Measurements from ENCODE around the gene CAST.

CAST gene

GRCh38 chr5:96750110-96750822 is 88.1 kb downstream of the CAST start:
- no peak for DNase-seq

DNA sequence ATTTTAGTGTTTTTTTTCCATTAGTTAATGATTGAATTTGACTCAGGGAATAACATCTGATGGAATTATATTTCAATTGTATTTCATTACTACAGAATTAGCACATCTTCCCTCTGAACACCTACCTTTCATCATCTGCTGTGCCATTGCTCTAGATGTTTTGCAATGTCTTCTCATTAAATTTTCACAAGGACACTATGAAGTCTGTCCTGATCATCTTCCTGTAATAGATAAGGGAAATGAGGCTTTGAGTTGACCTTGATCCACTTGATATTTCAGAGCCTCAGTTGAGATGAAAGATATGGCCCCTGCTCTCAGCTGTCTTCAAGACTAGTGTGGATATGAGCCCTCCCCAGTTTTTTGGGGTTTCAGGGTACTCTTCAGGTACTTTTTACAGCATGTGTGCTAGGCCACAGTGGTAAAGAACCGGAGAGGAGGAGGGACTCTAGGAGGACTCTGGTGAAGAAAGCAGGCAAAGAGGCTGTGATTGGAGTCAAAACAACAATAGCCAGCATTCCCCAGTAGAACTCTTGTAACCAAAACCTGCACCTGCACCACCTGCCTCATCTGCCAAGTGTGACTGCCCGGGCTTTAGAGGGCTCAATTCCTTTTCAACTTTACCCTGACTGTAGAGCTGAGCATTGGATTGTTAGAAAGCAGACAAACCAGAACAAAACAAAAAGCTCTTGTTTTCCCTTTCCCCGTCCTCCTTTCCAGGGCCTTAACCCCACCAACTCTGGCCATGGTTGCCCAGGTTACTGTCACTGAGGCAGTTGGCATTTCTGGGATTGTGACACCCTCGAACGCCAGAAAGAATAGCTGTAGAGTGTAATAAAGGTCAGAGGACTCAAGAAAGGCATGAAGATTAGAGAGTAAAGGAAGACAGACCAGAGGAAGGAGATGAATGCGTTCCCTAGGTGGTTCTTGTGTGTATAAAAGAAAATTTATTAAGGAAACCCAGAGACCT is 89.3 kb downstream of the CAST start:
- no peak for DNase-seq

DNA sequence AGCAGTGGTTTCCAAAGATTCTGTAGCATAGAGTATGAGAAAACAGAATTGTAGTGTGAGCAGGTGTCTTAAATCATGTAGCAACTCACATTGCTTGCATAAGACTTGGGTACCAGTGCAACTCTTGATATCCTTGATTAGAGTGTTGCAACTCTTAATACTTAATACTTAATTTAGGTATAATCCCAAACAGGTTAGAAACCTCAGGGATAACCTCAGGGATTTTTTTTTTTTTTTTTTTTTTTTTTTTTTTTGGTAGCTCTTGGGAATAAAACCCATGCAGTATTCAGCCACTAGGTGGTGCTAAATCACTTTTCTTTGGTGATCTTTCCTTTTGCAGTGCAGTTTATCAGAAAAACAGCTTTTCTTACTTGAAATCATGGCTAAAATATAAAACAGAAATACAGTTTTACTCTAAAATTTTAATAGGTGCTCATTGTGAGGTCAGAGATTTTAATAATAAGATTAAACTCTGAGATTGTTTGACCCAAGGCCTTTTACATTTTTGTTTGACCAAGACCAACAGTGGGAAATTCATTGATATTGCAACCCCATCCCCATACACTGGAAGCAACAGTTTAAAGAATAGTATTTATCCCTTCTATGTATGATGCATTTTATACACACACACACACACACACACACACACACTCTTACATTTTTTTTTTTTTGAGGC is 90.3 kb downstream of the CAST start:
- DNase-seq: peak; percentile 44

DNA sequence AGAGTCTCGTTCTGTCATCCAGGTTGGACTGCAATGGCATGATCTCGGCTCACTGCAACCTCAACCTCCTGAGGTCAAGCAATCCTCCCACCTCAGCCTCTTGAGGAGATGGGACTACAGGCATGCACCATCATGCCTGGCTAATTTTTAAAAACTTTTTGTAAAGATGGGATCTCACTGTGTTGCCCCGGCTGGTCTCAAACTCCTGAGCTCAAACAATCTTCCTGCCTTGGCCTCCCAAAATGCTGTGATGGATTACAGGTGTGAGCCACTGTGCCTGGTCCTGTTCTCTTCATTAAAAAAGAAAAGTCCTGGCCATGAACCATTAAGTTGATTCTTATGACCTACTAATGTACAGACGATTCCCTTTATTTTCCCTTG is 90.8 kb downstream of the CAST start:
- DNase-seq: no peak

DNA sequence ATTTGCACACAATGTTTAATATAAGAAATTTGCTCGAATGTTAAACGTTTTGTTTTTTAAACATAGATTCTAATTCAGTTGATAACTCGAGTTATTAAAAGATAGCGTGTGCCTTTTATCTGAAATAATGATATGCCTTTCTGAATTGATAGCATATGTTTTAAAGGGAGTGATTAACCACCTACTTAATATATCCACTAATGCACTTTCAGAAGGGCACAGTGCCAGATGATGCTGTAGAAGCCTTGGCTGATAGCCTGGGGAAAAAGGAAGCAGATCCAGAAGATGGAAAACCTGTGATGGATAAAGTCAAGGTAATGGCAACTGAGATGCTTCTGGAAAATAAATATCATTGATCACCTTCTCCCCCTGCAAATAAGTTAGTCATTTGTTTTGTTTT is 91.7 kb downstream of the CAST start:
- DNase-seq: no peak

GRCh38 chr5:96755851-96756250 is 93.7 kb downstream of the CAST start:
- DNase-seq: no peak

GRCh38 chr5:96756985-96757384 is 94.8 kb downstream of the CAST start:
- no peak for DNase-seq

DNA sequence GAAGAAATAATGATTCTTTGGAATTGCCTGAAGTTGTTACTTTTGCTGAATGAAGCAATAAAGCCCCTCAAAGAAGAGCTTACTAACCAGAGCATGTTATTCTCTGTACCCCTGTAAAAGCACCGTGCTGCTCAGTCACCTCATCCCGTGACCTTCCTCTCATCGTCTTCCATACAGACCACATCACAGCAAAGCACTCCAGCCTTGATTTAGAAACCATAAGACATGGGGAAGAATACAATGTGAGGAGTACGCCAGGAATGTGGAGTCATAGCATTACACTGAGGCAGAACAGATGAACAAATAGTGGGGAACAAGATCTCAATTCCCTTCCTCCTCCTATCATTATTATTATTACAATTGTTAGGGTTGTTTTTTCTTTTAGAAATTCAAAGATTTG is 96.4 kb downstream of the CAST start:
- no peak for DNase-seq

DNA sequence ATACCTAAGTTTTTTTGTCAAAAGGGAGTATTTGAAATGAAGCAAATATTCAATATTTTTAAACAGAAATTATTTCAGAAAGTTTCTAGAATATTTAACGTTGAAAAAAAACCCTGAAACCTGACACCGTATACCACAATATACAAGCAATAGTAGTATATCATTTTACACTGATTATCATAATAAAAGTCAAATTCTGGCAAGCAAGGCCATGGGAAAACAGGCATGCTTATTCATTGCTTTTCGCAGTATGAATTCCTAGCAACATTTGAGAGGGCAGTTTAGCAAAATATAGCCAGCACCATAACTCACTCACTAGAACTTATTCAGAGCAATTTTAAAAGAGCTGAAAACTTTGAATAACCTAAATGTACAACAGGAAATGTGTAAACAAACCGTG is 99.4 kb downstream of the CAST start:
- no peak for DNase-seq

DNA sequence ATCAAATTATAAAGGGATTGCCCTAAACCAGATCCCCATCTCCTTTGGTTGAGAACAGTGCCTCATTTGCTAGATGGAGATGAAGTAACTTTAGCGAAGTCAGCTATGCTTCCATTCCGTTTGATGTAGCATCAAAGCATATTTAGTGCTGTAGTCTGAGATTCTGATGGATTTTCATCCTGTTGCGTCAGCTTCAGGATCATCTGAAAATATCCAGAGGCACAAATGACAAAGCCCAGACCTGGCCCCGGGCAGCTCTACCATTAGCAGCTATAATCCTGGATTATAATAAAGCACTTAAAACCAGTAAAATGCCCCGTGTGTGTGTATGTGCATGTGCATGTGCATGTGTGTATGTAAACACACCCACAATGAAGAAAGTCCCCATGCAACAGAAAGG is 100.8 kb downstream of the CAST start:
- DNase-seq: no peak

DNA sequence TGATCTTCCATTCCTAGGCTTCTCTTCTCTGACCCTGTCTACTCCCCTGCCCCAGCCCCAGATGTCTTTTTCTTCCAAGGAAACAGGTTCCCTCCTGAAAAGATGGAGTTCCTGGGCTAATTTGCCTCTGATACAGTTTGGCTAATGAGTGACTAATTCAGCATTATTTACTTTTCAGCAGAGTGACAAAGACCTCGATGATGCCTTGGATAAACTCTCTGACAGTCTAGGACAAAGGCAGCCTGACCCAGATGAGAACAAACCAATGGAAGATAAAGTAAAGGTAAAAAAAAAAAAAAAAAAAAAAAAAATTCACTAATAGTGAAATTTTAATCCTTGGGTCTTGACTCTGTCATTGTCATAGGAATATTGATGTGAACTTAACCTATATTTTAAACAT is 102.9 kb downstream of the CAST start:
- no peak for DNase-seq

- DNase-seq: no peak
These were observed 106.6 kb downstream of the CAST start for GRCh38 chr5:96768708-96769251.

DNA sequence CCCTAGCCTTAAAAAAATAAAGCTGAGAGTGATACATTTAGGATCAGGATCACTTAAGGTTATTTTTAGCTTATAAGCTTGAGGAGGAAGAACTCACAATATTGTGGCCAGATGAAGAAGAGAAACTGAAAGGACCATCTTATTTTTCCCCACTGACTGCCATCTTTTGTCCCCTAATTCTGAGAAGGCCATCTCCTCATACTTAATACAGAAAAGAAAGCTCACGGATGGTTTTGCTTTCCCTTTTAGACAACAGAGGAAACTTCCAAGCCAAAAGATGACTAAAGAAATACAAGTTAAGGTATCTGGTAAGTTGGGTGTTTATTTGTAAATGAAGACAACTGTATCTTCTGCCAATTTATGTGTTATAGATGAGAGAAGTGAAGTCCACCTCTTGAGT is 109.2 kb downstream of the CAST start:
- DNase-seq: no peak

- DNase-seq: no peak
These were observed 109.9 kb downstream of the CAST start for GRCh38 chr5:96772111-96772510.

DNA sequence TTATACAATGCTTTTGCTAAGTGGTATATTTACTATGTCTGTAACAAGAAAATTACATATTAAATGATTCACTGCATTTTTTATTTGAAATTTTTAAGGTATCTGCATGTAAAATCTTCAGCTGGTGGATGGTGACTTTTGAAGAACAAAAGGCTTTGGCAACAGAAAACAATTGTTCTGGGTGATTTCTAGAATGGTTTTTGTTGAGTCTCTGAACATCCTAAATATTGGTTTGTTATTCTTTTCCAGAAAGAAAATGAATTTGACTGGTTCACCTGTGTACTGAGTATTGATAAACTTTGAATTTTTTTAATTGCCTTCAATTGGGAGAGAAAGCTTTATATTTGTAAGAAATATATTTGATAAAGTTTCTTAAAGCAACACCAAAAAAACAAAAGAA is 110.4 kb downstream of the CAST start:
- no peak for DNase-seq

- no peak for DNase-seq
These were observed 112.9 kb downstream of the CAST start for GRCh38 chr5:96775050-96775449.

GRCh38 chr5:96775689-96776088 is 113.5 kb downstream of the CAST start:
- DNase-seq: no peak

DNA sequence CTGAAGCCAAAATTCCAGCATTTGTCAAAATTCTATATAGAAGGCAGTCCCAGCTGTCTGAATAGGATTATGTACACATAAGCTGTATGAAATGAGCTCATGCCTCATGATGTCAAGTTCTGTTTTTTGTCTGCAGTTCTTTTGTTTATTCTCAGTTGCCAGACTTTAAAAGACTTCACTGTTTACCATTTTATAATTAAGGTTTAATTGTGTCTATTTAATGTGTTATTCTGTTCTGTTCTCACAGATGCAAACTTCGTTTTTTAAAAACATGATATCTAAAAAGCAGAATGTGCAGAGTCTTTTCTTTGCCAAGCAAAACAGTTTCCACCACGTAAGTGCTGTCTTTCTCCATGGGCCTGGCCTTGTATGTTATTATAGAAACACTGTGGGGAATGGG is 114.4 kb downstream of the CAST start:
- DNase-seq: no peak

DNA sequence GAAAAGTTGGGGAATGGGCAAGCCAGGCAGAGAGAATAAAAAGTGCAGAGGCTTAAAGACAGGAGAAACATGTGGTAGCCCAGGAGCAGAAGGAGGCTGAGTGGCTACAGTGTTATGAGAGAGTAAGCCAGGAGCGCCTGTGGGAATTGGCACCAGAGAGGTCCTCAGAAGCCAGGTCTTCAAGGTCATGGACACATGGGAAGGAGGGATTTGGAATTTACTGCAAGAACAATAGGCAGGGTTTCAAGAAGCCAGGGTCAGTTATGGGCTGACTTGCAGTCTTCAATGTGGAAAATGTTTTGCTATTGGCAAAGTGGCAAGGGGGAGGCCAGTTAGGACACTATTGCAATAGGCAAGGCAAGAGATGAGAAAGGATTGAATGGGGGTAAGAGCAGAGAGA is 116.2 kb downstream of the CAST start:
- no peak for DNase-seq

GRCh38 chr5:96780626-96781025 is 118.5 kb downstream of the CAST start:
- no peak for DNase-seq

DNA sequence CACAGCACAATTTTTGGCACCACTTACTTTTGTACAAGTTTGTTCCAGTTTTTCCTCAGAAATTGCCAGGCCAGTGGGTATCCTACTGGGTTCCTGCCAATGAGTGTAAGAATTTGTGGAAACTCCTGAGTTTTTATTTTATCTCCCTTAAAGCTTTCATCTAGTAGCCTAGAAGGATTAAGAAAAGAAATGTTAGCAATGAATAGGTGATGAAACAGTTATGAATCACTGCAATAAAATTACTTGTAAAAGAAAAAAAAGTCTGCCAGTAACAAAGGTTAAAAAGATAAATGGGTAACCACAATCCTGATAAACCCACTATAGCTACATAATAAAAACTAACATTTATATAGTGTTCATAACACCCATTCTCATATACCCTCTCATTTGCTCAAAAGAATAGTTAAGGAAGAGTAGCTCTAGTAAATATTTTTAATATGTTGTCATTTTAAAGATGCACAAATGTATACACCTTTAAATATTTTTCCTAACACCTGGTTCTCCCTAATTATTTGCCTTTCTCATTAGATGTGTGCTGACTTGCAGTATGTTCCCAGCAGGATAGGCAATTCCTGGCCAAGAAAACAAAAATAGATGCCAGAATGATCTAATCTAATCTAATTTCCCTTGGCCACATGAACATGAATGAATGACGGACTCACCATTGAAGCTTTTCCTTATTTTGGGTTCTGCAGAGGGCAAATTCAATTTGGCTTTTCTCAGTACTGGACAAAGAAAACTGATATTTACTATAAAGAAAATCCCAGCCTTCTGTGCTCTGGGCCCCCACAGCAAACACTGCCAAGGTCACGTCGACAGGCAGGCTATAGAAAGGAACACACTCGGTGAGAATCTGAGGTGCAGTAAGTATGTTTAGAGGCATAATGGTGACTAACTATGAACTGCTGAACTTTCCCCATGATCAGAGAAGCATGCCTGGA is 119.1 kb downstream of the CAST start:
- DNase-seq: no peak

DNA sequence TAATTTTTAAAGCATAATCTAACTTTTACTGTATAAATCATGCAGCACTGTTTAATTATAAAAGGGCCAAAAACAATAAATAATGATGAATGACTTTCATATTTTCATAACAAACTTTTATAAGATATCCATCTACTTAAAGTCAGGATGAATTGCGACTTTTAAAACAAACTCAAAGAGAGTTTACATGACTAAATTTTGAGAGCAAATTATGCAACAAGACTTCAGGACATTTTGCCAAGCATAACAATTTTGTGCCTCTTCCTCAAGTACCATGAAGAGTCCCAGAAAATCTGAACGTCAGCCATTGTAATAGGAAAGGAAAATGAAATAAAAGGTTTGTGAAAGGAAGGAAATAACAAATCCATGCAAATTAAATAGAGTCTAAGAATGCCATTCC is 121.2 kb downstream of the CAST start:
- DNase-seq: no peak

Measured in activated gamma-delta T cell treated with Interleukin-2 at 50 U/mL for 16 hours (primary cell).